K562 (cell line): Measurements from ENCODE around the gene RIPOR1. TPM values are rescaled to one million over a fixed set of nuclear protein-coding genes. Genes with fewer than 3 reads are reported as not detected.

Experiments
- ADNP ChIP-seq: fragments of 200-800 bp; sonication (Bioruptor generic); IDR thresholded peaks from 2 replicates; pipeline ENCODE4 v1.6.1; 2016; ENCODE audit warnings: missing genetic modification characterization, missing compliant biosample characterization
- BACH1 ChIP-seq: fragments of 200-800 bp; sonication (Bioruptor generic); IDR thresholded peaks from 2 replicates; pipeline ENCODE4 v1.6.1; 2016; ENCODE audit warnings: missing genetic modification characterization, missing compliant biosample characterization
- BRD9 ChIP-seq: fragments of 450-650 bp; IDR thresholded peaks from 2 replicates; pipeline ENCODE4 v1.6.1; 2018; ENCODE audit warnings: low read depth; ENCODE audit not compliant: partially characterized antibody
- CCNT2 ChIP-seq: IDR thresholded peaks from 2 replicates; pipeline ENCODE4 v1.6.1; 2011; ENCODE audit warnings: borderline replicate concordance, low read depth, mild to moderate bottlenecking, moderate library complexity, mixed read lengths, low read length; ENCODE audit not compliant: insufficient read length; ENCODE audit errors: extremely low read depth
- E2F4 ChIP-seq: sonication (generic); formaldehyde crosslinking; IDR thresholded peaks from 2 replicates; pipeline ENCODE4 v1.8.0; 2022; ENCODE audit warnings: mild to moderate bottlenecking, low read depth, missing genetic modification reagents
- GTF3C2 ChIP-seq: IDR thresholded peaks from 3 replicates; pipeline ENCODE4 v1.6.1; 2011; ENCODE audit warnings: borderline replicate concordance, mild to moderate bottlenecking, moderate library complexity; ENCODE audit not compliant: insufficient read length; ENCODE audit errors: extremely low read depth
- MBD1 ChIP-seq: fragments of 250-450 bp; sonication (Bioruptor Pico); IDR thresholded peaks from 2 replicates; pipeline ENCODE4 v1.8.0; 2022; ENCODE audit warnings: inconsistent platforms
- MXD1 ChIP-seq: fragments of 250-450 bp; sonication (Bioruptor Pico); IDR thresholded peaks from 2 replicates; pipeline ENCODE4 v1.8.0; 2021; ENCODE audit warnings: borderline replicate concordance, mild to moderate bottlenecking, moderate library complexity; ENCODE audit not compliant: poor library complexity, severe bottlenecking
- NFE2L1 ChIP-seq: fragments of 450-650 bp; IDR thresholded peaks from 2 replicates; pipeline ENCODE4 v1.6.1; 2016; ENCODE audit warnings: missing genetic modification characterization, low read depth, mild to moderate bottlenecking, missing compliant biosample characterization, moderate library complexity, borderline replicate concordance
- NR3C1 ChIP-seq: sonication (generic); formaldehyde crosslinking; IDR thresholded peaks from 2 replicates; pipeline ENCODE4 v1.8.1; 2022; ENCODE audit warnings: missing genetic modification reagents
- SIRT6 ChIP-seq: IDR thresholded peaks from one replicate; pipeline ENCODE4 v1.6.1; 2012; ENCODE audit warnings: low read depth, mild to moderate bottlenecking, control low read depth, inconsistent platforms, low read length, moderate library complexity
- SMAD3 ChIP-seq: fragments of 450-650 bp; formaldehyde crosslinking; conservative IDR thresholded peaks from 2 replicates; pipeline ENCODE4 v1.4.0; 2020; ENCODE audit warnings: mild to moderate bottlenecking
- TSHZ1 ChIP-seq: fragments of 250-450 bp; sonication (Bioruptor Pico); IDR thresholded peaks from 2 replicates; pipeline ENCODE4 v1.4.0; 2020; ENCODE audit warnings: mild to moderate bottlenecking, moderate library complexity
- ZBTB43 ChIP-seq: sonication (generic); formaldehyde crosslinking; IDR thresholded peaks from 2 replicates; pipeline ENCODE4 v1.8.0; 2023; ENCODE audit warnings: mild to moderate bottlenecking, missing genetic modification reagents
- polyA plus RNA-seq, 8 experiments: library from polyadenylated mRNA; depleted of rRNA in 4 of 8; stranded (reverse) in 5 of 8; unstranded in 3 of 8; fragments of >200 nt; fragmentation: Nextera tagmentation in 2 of 8; fragmentation: Illumina TruSeq in 1 of 8; extraction: Ambion mirVana in 2 of 8; extraction: Trizol in 1 of 8; gene quantifications; 2 replicates each; pipeline versions ENCODE4 v1.2.1 to v1.2.3, GENCODE V29; 2011 to 2014; ENCODE audit warnings: inconsistent platforms in 1 of 8, missing spikeins in 1 of 8
- total RNA-seq, 7 experiments: library from RNA; depleted of rRNA in 6 of 7; stranded (reverse); fragments of >200 nt in 6 of 7; fragmentation: Illumina TruSeq in 2 of 7; extraction: Trizol in 2 of 7; gene quantifications; 2 replicates each; pipeline versions ENCODE4 v1.2.1 to v1.2.3, GENCODE V29; 2011 to 2021; ENCODE audit warnings: low replicate concordance in 1 of 7

RIPOR1 gene
- total and polyA plus RNA-seq, 9 of the 15 experiments (the other 6 are each of a cell fraction or from before 2014, with no cell fraction given), result 0.36 to 31.1 (median 3.0) TPM

GRCh38 chr16:67480833-67481560 lies 47.6 kb upstream of the RIPOR1 start, which contains the start of gene ATP6V0D1 (continued):
- TF ChIP-seq NFE2L1 (tag) (no peak), CCNT2 (peak; percentile 92), MXD1 (CRISPR knock-in tag) (peak; percentile 3), MBD1 (CRISPR knock-in tag) (no peak), ADNP (no peak), E2F4 (CRISPR knock-in tag) (0 out of 2 replicates have a peak, but pooled peaks have one; percentile 11), GTF3C2 (no peak), SIRT6 (no peak), SMAD3 (CRISPR knock-in tag) (no peak), NR3C1 (CRISPR knock-in tag) (no peak), BRD9 (no peak), ZBTB43 (CRISPR knock-in tag) (no peak), BACH1 (tag) (no peak), TSHZ1 (no peak)
